MCF 10A (cell line): ENCODE measurements around the gene NFASC. TPM values are rescaled to one million over a fixed set of nuclear protein-coding genes. Genes with fewer than 3 reads are reported as not detected.
A peak's percentile ranks its signal among the peaks of the same experiment; 100 is the strongest.

Source experiments
- BruUV-seq: library from RNA; stranded (reverse); fragments of 400-500 nt; replicated peaks from 2 replicates; lab custom pipeline; 2021; lab: Mats Ljungman, UMichigan
- CTCF ChIA-PET: fragments of 300-600 bp; sonication (Branson Sonifier 250); formaldehyde crosslinking; extraction: SDS; loops from one replicate; lab custom pipeline; 2021; ENCODE audit warnings: antibody characterized with exemption, inconsistent platforms; lab: Yijun Ruan, JAX
- POLR2A ChIA-PET: fragments of 300-600, 350-650 bp; sonication (Branson Sonifier 250); formaldehyde crosslinking; extraction: SDS; loops from one replicate; lab custom pipeline; 2020; ENCODE audit warnings: antibody characterized with exemption, inconsistent platforms; lab: Yijun Ruan, JAX
- DNase-seq: peaks from one replicate; pipeline ENCODE4 v3.0.0-alpha.2; 2018; ENCODE audit not compliant: unreplicated experiment
- H3K27ac Mint-ChIP-seq: one replicate; pipeline ENCODE4 v1.8.0; 2022; ENCODE audit warnings: mild to moderate bottlenecking, low read depth, mixed read lengths; ENCODE audit not compliant: unreplicated experiment
- H3K27me3 Mint-ChIP-seq: one replicate; pipeline ENCODE4 v1.8.0; 2022; ENCODE audit warnings: mixed read lengths; ENCODE audit not compliant: insufficient read depth, unreplicated experiment
- H3K36me3 Mint-ChIP-seq: one replicate; pipeline ENCODE4 v1.8.0; 2022; ENCODE audit warnings: mild to moderate bottlenecking, moderate library complexity, mixed read lengths; ENCODE audit not compliant: insufficient read depth, unreplicated experiment
- H3K4me1 Mint-ChIP-seq: one replicate; pipeline ENCODE4 v1.8.0; 2022; ENCODE audit warnings: mixed read lengths; ENCODE audit not compliant: insufficient read depth, unreplicated experiment
- H3K4me3 Mint-ChIP-seq: one replicate; pipeline ENCODE4 v1.8.0; 2022; ENCODE audit warnings: mild to moderate bottlenecking, moderate library complexity, mixed read lengths; ENCODE audit not compliant: unreplicated experiment
- H3K9me3 Mint-ChIP-seq: one replicate; pipeline ENCODE4 v1.8.0; 2022; ENCODE audit warnings: mixed read lengths; ENCODE audit not compliant: unreplicated experiment
- intact Hi-C: fragments of 100-400 bp; cut with micrococcal nuclease; formaldehyde crosslinking; loops from 2 replicates; pipeline ENCODE4 v1.14.1; 2022
- total RNA-seq: library from RNA; stranded (reverse); gene quantifications from 2 replicates; pipeline ENCODE4 v1.2.3, GENCODE V29; 2022
- TF ChIP-seq, protein P1 (sequence below): fragments of 200-600 bp; IDR thresholded peaks from one replicate; pipeline ENCODE4 v1.8.0; 2022; ENCODE audit warnings: antibody characterized with exemption, mild to moderate bottlenecking; ENCODE audit not compliant: unreplicated experiment

NFASC gene
- total RNA-seq, 1 experiment from 2014 or later = 0.98 TPM

DNA sequence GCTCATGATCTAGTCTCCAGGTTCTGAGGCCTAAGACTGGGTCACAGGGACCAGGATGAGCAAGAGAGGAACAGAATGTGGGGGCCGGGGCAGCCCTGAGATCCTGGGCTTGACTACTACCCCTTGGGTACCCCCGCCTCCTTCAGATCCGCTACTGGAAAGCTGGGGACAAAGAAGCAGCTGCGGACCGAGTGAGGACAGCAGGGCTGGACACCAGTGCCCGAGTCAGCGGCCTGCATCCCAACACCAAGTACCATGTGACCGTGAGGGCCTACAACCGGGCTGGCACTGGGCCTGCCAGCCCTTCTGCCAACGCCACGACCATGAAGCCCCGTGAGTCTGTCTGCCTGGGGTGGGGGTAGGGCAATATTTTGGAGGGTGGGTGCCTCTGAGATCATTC, 201.1 kb downstream of the NFASC start:
- Mint-ChIP-seq H3K4me1 (peaks cover 29% of the 10 kb centered on the region), H3K36me3 (no peaks in the 10 kb centered on the region), H3K9me3 (no peaks in the 10 kb centered on the region), H3K27me3 (no peaks in the 10 kb centered on the region), H3K27ac (no peak overlapping the region), H3K4me3 (no peak overlapping the region)
- ChIA-PET POLR2A (interaction anchor here (0.9 to 6.9 kb wide), 4 partner anchors 10 to 184 kb away, joined by 3 to 53 read pairs (median 4); partner anchors contain the start of gene RBBP5), CTCF (interaction anchor here (0.7 to 10.7 kb wide), 10 partner anchors 10 to 253 kb away, joined by 3 to 182 read pairs (median 4); no protein-coding TSS in a partner anchor)
- TF ChIP-seq, protein P1, sequence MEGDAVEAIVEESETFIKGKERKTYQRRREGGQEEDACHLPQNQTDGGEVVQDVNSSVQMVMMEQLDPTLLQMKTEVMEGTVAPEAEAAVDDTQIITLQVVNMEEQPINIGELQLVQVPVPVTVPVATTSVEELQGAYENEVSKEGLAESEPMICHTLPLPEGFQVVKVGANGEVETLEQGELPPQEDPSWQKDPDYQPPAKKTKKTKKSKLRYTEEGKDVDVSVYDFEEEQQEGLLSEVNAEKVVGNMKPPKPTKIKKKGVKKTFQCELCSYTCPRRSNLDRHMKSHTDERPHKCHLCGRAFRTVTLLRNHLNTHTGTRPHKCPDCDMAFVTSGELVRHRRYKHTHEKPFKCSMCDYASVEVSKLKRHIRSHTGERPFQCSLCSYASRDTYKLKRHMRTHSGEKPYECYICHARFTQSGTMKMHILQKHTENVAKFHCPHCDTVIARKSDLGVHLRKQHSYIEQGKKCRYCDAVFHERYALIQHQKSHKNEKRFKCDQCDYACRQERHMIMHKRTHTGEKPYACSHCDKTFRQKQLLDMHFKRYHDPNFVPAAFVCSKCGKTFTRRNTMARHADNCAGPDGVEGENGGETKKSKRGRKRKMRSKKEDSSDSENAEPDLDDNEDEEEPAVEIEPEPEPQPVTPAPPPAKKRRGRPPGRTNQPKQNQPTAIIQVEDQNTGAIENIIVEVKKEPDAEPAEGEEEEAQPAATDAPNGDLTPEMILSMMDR = no peak
- no TSS peak for BruUV-seq
- no peak for DNase-seq
- intact Hi-C loops = loop anchor here (5.0 kb wide), 1 partner anchor 50 kb away; the partner anchor contains the start of gene RBBP5

DNA sequence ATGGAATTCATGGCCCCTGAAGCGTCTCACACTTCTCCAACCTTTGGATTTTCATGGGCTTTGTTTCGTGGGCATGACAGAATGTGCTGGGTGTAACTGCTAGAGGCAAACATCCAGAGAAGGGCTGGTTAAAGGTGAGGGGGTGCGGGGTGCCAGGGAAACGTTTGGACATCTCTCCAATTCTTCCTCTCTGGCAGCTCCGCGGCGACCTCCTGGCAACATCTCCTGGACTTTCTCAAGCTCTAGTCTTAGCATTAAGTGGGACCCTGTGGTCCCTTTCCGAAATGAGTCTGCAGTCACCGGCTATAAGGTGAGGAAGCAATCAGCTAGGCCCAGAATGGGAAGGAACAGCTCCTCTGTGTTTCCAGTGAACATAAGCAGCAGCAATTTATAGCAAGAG, 201.6 kb downstream of the NFASC start:
- Mint-ChIP-seq H3K36me3 (no peaks in the 10 kb centered on the region), H3K27ac (peak overlapping the region; percentile 95), H3K27me3 (no peaks in the 10 kb centered on the region), H3K9me3 (no peaks in the 10 kb centered on the region), H3K4me1 (peaks cover 29% of the 10 kb centered on the region), H3K4me3 (no peak overlapping the region)
- ChIA-PET CTCF (interaction anchor here (0.7 to 10.7 kb wide), 9 partner anchors 11 to 252 kb away, joined by 3 to 182 read pairs (median 4); no protein-coding TSS in a partner anchor), POLR2A (interaction anchor here (0.9 to 6.9 kb wide), 4 partner anchors 11 to 184 kb away, joined by 3 to 53 read pairs (median 4); partner anchors contain the start of gene RBBP5)
- intact Hi-C loops = loop anchor here (5.0 kb wide), 1 partner anchor 50 kb away; the partner anchor contains the start of gene RBBP5
- TF ChIP-seq, protein P1 = no peak
- no peak for DNase-seq
- no TSS peak for BruUV-seq

Other genes starting within 250 kb of the NFASC start
- not detected in 2 replicates for gene LRRN2, start 185.1 kb upstream of the NFASC start, total RNA-seq
- 0.05 TPM in 1 of 2 replicates, not detected in the other for gene CNTN2, start 172.3 kb downstream of the NFASC start, total RNA-seq
- 4.2 and 4.8 TPM in 2 replicates for gene TMEM81, start 213.6 kb downstream of the NFASC start, total RNA-seq